Retinal pigment epithelial cell (primary cell): Measurements from ENCODE around the gene BTBD17.

ENCODE experiments used
- DNase-seq: peaks from one replicate; pipeline ENCODE4 v3.0.0-alpha.2; 2010; ENCODE audit warnings: low read depth
- H3K4me3 ChIP-seq: 2 replicates; pipeline ENCODE4 v1.5.1; 2011; ENCODE audit warnings: mild to moderate bottlenecking, low read length, control low read depth, moderate library complexity
- CTCF ChIP-seq: conservative IDR thresholded peaks from 2 replicates; pipeline ENCODE4 v1.5.1; 2011; ENCODE audit warnings: low read depth, low read length, control low read depth, inconsistent platforms

BTBD17 gene

GRCh38 chr17:74374858-74375257, 13.2 kb upstream of the BTBD17 start:
- no peak for TF ChIP-seq CTCF
- no peak for DNase-seq
- H3K4me3 ChIP-seq, result no peak overlapping the region

- no peak for TF ChIP-seq CTCF
- DNase-seq, result no peak
- no peak overlapping the region for H3K4me3 ChIP-seq
These were observed 12.4 kb upstream of the BTBD17 start for GRCh38 chr17:74373838-74374606.

- no peak overlapping the region for H3K4me3 ChIP-seq
- DNase-seq, result no peak
- TF ChIP-seq CTCF, result no peak
These were observed 10.8 kb upstream of the BTBD17 start for GRCh38 chr17:74372426-74372825.

GRCh38 chr17:74371653-74372147, 10.0 kb upstream of the BTBD17 start:
- no peak overlapping the region for H3K4me3 ChIP-seq
- DNase-seq, result no peak
- no peak for TF ChIP-seq CTCF

- TF ChIP-seq CTCF, result no peak
- DNase-seq, result no peak
- H3K4me3 ChIP-seq, result no peak overlapping the region
These were observed 8.2 kb upstream of the BTBD17 start for GRCh38 chr17:74369665-74370490.

GRCh38 chr17:74369221-74369620, 7.6 kb upstream of the BTBD17 start:
- no peak for DNase-seq
- H3K4me3 ChIP-seq, result no peak overlapping the region
- no peak for TF ChIP-seq CTCF
